IMR-90 (cell line): ENCODE results near the gene FRYL. TPM values are rescaled to one million over a fixed set of nuclear protein-coding genes. Genes with fewer than 3 reads are reported as not detected.
A peak's percentile ranks its signal among the peaks of the same experiment; 100 is the strongest.

Experiments
- ATAC-seq: fragments of 200-7000 bp; cut with Tn5 transposase; 2 replicates; pipeline ENCODE4 v1.9.1; 2020; ENCODE audit warnings: low read depth, mild to moderate bottlenecking, moderate library complexity
- BruUV-seq: library from RNA; stranded (reverse); fragments of 400-500 nt; replicated peaks from 2 replicates; lab custom pipeline; 2021; lab: Mats Ljungman, UMichigan
- CTCF ChIA-PET: fragments of 300-600 bp; formaldehyde crosslinking; extraction: SDS; loops from one replicate; lab custom pipeline; 2021; ENCODE audit warnings: antibody characterized with exemption; lab: Yijun Ruan, JAX
- POLR2A ChIA-PET: fragments of 300-600 bp; sonication (Branson Sonifier 250); formaldehyde crosslinking; loops from one replicate; lab custom pipeline; 2022; ENCODE audit warnings: antibody characterized with exemption; ENCODE audit not compliant: unreplicated experiment; lab: Charles Lee
- DNase-seq: peaks from one replicate; pipeline ENCODE4 v3.0.0; 2013
- H2AFZ ChIP-seq: replicated peaks from 2 replicates; pipeline ENCODE3; 2013; ENCODE audit warnings: low read length, mild to moderate bottlenecking; ENCODE audit not compliant: poor library complexity
- H2AK5ac ChIP-seq: 2 replicates; pipeline ENCODE4 v1.6.1; 2013; ENCODE audit warnings: low read depth, low read length, inconsistent platforms
- H2AK9ac ChIP-seq: replicated peaks from 2 replicates; pipeline ENCODE3; 2013; ENCODE audit warnings: mild to moderate bottlenecking, low read depth, low read length, moderate library complexity; ENCODE audit not compliant: poor library complexity
- H2BK120ac ChIP-seq: 2 replicates; pipeline ENCODE4 v1.6.1; 2013; ENCODE audit warnings: low read depth, low read length, inconsistent platforms
- H2BK15ac ChIP-seq: 3 replicates; pipeline ENCODE4 v1.6.1; 2013; ENCODE audit warnings: low read depth, low read length, inconsistent platforms
- H2BK20ac ChIP-seq: 2 replicates; pipeline ENCODE4 v1.6.1; 2013; ENCODE audit warnings: low read depth, mild to moderate bottlenecking, inconsistent platforms, low read length, moderate library complexity
- H2BK5ac ChIP-seq: 2 replicates; pipeline ENCODE4 v1.6.1; 2013; ENCODE audit warnings: mild to moderate bottlenecking, low read depth, low read length, inconsistent platforms; ENCODE audit not compliant: poor library complexity, severe bottlenecking
- H3K14ac ChIP-seq: replicated peaks from 2 replicates; pipeline ENCODE4 v1.6.1; 2013; ENCODE audit warnings: low read depth, low read length, inconsistent platforms
- H3K18ac ChIP-seq: 2 replicates; pipeline ENCODE4 v1.6.1; 2013; ENCODE audit warnings: low read depth, low read length, control low read depth
- H3K23ac ChIP-seq: 2 replicates; pipeline ENCODE4 v1.6.1; 2013; ENCODE audit warnings: low read depth, low read length, inconsistent platforms
- H3K27ac ChIP-seq: 2 replicates; pipeline ENCODE4 v1.5.1; 2013; ENCODE audit warnings: mild to moderate bottlenecking, control low read depth, low read length; ENCODE audit not compliant: insufficient read depth
- H3K27me3 ChIP-seq: 2 replicates; pipeline ENCODE4 v1.6.1; 2013; ENCODE audit warnings: low read length; ENCODE audit not compliant: control insufficient read depth, insufficient read depth
- H3K36me3 ChIP-seq: 2 replicates; pipeline ENCODE4 v1.6.1; 2013; ENCODE audit warnings: low read length, mixed read lengths; ENCODE audit not compliant: control insufficient read depth, insufficient read depth
- H3K4ac ChIP-seq: 2 replicates; pipeline ENCODE4 v1.6.1; 2013; ENCODE audit warnings: low read depth, low read length, inconsistent platforms
- H3K4me1 ChIP-seq: 2 replicates; pipeline ENCODE4 v1.6.1; 2013; ENCODE audit warnings: low read length, mixed read lengths; ENCODE audit not compliant: control insufficient read depth, insufficient read depth
- H3K4me2 ChIP-seq: 2 replicates; pipeline ENCODE4 v1.6.1; 2013; ENCODE audit warnings: low read depth, mild to moderate bottlenecking, control low read depth, low read length, moderate library complexity
- H3K4me3 ChIP-seq: 2 replicates; pipeline ENCODE4 v1.5.1; 2013; ENCODE audit warnings: low read depth, mild to moderate bottlenecking, control low read depth, low read length, moderate library complexity; ENCODE audit not compliant: insufficient read depth
- H3K56ac ChIP-seq: 2 replicates; pipeline ENCODE4 v1.6.1; 2013; ENCODE audit warnings: low read length, inconsistent platforms; ENCODE audit not compliant: insufficient read depth; ENCODE audit errors: extremely low read depth
- H3K79me1 ChIP-seq, 2 experiments: 2 replicates each; pipeline ENCODE4 v1.6.1; 2013; ENCODE audit warnings: low read length in 2 of 2, inconsistent platforms in 1 of 2, low read depth in 1 of 2
- H3K9ac ChIP-seq: 2 replicates; pipeline ENCODE4 v1.6.1; 2013; ENCODE audit warnings: low read depth, low read length, control low read depth
- H3K9me1 ChIP-seq: 2 replicates; pipeline ENCODE4 v1.6.1; 2013; ENCODE audit warnings: low read length, inconsistent platforms; ENCODE audit not compliant: insufficient read depth
- H3K9me3 ChIP-seq: 2 replicates; pipeline ENCODE4 v1.6.1; 2013; ENCODE audit warnings: low read length; ENCODE audit not compliant: control insufficient read depth, insufficient read depth
- H4K20me1 ChIP-seq: 2 replicates; pipeline ENCODE4 v1.6.1; 2013; ENCODE audit warnings: low read length, inconsistent platforms; ENCODE audit not compliant: insufficient read depth
- H4K5ac ChIP-seq: 2 replicates; pipeline ENCODE4 v1.6.1; 2013; ENCODE audit warnings: mild to moderate bottlenecking, low read depth, low read length, control low read depth
- H4K8ac ChIP-seq, 2 experiments: 2 replicates each; pipeline ENCODE4 v1.6.1; 2013; ENCODE audit warnings: low read depth in 2 of 2, low read length in 2 of 2, control low read depth in 1 of 2, inconsistent platforms in 1 of 2
- H4K91ac ChIP-seq: 2 replicates; pipeline ENCODE4 v1.6.1; 2013; ENCODE audit warnings: low read depth, low read length, inconsistent platforms; ENCODE audit not compliant: insufficient read depth
- FOS ChIP-seq: fragments of 150-350 bp; IDR thresholded peaks from 2 replicates; pipeline ENCODE4 v1.6.1; 2016; ENCODE audit warnings: low read depth, low read length
- RFX5 ChIP-seq: IDR thresholded peaks from 2 replicates; pipeline ENCODE4 v1.8.0; 2012; ENCODE audit warnings: low read depth, mild to moderate bottlenecking, low read length, moderate library complexity
- WGBS, 2 experiments: methylation state at CpG; one replicate each; pipeline versions ENCODE4 v1.1.5 to v1.1.7; 2013; ENCODE audit warnings: missing lambda C conversion rate in 2 of 2; ENCODE audit not compliant: insufficient read length in 1 of 2; ENCODE audit errors: extremely low coverage in 2 of 2; 5-methylcytosine and 5-hydroxymethylcytosine counted together
- dilution Hi-C: fragments of 300-500 bp; cut with HindIII; formaldehyde crosslinking; loops from one replicate; pipeline ENCODE4 v1.14.3; 2018; ENCODE audit warnings: low sequenced_read_pairs; ENCODE audit not compliant: unreplicated experiment
- in situ Hi-C: fragments of 300-500 bp; cut with MboI; formaldehyde crosslinking; loops from 3 replicates; pipeline ENCODE4 v1.14.3; 2019; ENCODE audit warnings: low sequenced_read_pairs, inconsistent platforms, mixed read lengths
- intact Hi-C: fragments of 100-400 bp; cut with micrococcal nuclease; formaldehyde crosslinking; loops from 2 replicates; pipeline ENCODE4 v1.10.0; 2022
- polyA plus RNA-seq, 3 experiments: library from polyadenylated mRNA; depleted of rRNA; stranded (reverse); fragments of >200 nt; gene quantifications; 2 replicates each; pipeline ENCODE4 v1.2.3, GENCODE V29; 2012; ENCODE audit warnings: low replicate concordance in 1 of 3
- total RNA-seq: library from RNA; depleted of rRNA; stranded (reverse); fragments of >200 nt; gene quantifications from 2 replicates; pipeline ENCODE4 v1.2.3, GENCODE V29; 2012

FRYL gene
- total and polyA plus RNA-seq, 2 of the 4 experiments (the other 2 are of a cell fraction), result 9.9 to 77.4 TPM

DNA sequence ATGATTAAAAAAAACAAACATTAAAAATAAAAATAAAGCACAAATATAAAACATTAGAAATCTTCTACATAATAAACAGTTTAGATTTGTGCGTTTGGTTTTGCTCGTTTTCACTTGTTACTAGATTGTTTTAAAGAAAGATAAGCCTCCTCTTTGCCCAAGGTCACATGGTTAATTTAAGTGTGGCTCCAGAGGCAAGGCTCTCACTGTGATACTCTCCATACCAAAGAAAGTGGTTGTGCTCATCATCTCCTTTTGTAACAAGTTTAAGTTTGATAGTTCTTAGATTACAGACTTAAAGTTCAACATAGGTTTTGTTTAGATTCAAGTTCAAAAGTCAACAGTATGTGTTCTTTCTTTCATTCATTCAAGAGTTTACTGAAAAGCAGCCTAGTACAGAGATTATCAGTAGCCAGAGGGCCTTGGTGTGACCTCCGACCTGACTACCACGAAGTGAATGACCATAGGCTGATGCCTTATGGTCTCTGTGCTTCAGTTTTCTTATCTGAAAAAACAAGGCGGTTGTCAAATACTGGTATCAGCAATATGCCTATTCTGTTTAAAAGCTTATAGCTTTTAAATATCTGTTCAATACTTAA lies 156.8 kb downstream of the FRYL start:
- POLR2A ChIA-PET, result interaction anchor here (0.6 kb wide), 1 partner anchor 83 kb away, joined by 3 read pairs; no protein-coding TSS in a partner anchor
- in situ Hi-C loops, result no loop called here

More for the DNA sequence above, 156.8 kb downstream of the FRYL start:
- no TSS peak for BruUV-seq
- H2BK5ac ChIP-seq, result no peak overlapping the region
- no peak overlapping the region for H3K27ac ChIP-seq
- peaks cover 3% of the 10 kb centered on the region; the same call in 1 of the 2 replicates for H3K9me3 ChIP-seq
- DNase-seq (no peak), ATAC-seq (no peak)
- peak overlapping the region; percentile 21; the same call in 1 of the 2 replicates for H3K4me2 ChIP-seq
- H2AK5ac ChIP-seq, result no peak overlapping the region
- H3K4ac ChIP-seq, result no peak overlapping the region
- no peak overlapping the region for H4K8ac ChIP-seq
- no peak overlapping the region for H2AK9ac ChIP-seq
- dilution Hi-C loops (no loop called here), intact Hi-C loops (no loop called here)
- H3K14ac ChIP-seq, result no peak overlapping the region; the same call in 1 of the 2 replicates
- no peak overlapping the region for H2BK20ac ChIP-seq
- WGBS, 2 experiments, result no CpG with 5 or more reads among the region's 5 CpGs
- no peak overlapping the region for H2AFZ ChIP-seq
- CTCF ChIA-PET, result no interaction called here
- no peaks in the 10 kb centered on the region for H3K27me3 ChIP-seq
- TF ChIP-seq FOS (no peak), RFX5 (no peak)
- H3K4me3 ChIP-seq, result no peak overlapping the region
- H3K23ac ChIP-seq, result peak overlapping the region; percentile 50; the same call in 1 of the 2 replicates
- H3K9me1 ChIP-seq, result no peaks in the 10 kb centered on the region
- no peaks in the 10 kb centered on the region for H4K20me1 ChIP-seq
- H4K5ac ChIP-seq, result no peak overlapping the region
- no peak overlapping the region for H2BK120ac ChIP-seq
- H3K18ac ChIP-seq, result no peak overlapping the region
- peaks cover 8 to 9% of the 10 kb centered on the region in 2 experiments; a peak in 3 of 4 replicates for H3K79me1 ChIP-seq
- peaks cover 2% of the 10 kb centered on the region; the same call in 1 of the 2 replicates for H3K4me1 ChIP-seq
- H3K36me3 ChIP-seq, result peaks cover 3% of the 10 kb centered on the region
- H4K91ac ChIP-seq, result no peak overlapping the region
- no peak overlapping the region for H3K56ac ChIP-seq
- H2BK15ac ChIP-seq, result no peak overlapping the region
- H3K9ac ChIP-seq, result no peak overlapping the region
